Breast epithelium (tissue), 3 donors: ENCODE data around the gene IGSF3.

Experiments used
- CTCF ChIP-seq, 3 donors: fragments of 450-650 bp; IDR thresholded peaks; one replicate each; pipeline ENCODE4 v1.5.1; 2016 to 2017; ENCODE audit warnings: antibody characterized with exemption in 3 of 3, mild to moderate bottlenecking in 3 of 3, moderate library complexity in 3 of 3
- POLR2A ChIP-seq: fragments of 450-650 bp; IDR thresholded peaks from one replicate; pipeline ENCODE4 v1.6.1; 2016; ENCODE audit warnings: antibody characterized with exemption, mild to moderate bottlenecking, moderate library complexity
- POLR2AphosphoS5 ChIP-seq, 3 donors: sonication (generic); formaldehyde crosslinking; IDR thresholded peaks; one replicate each; pipeline ENCODE4 v1.6.1; 2017; ENCODE audit warnings: antibody characterized with exemption in 3 of 3

- no peak for TF ChIP-seq CTCF (IDR thresholded peaks at IDR 0.05)
- no peak for TF ChIP-seq POLR2AphosphoS5 (IDR thresholded peaks at IDR 0.05)
- no peak for TF ChIP-seq POLR2A
Observed at GRCh38 chr1:116581323-116581885, 86.1 kb downstream of the IGSF3 start.
